K562 (cell line): ENCODE results near the gene RPS6KA4. TPM values are rescaled to one million over a fixed set of nuclear protein-coding genes. Genes with fewer than 3 reads are reported as not detected.

Experiments used
- ATF7 ChIP-seq: fragments of 450-650 bp; IDR thresholded peaks from 2 replicates; pipeline ENCODE4 v1.7.1; 2014; ENCODE audit warnings: mild to moderate bottlenecking, moderate library complexity
- CBX3 ChIP-seq, 2 experiments: IDR thresholded peaks; 1 replicate in 1 of 2; 2 replicates in 1 of 2; pipeline ENCODE4 v1.6.1; 2012; ENCODE audit warnings: inconsistent platforms in 2 of 2, low read length in 2 of 2, borderline replicate concordance in 1 of 2, control low read depth in 1 of 2
- KDM5B ChIP-seq: fragments of 200-600 bp; sonication (generic); IDR thresholded peaks from 2 replicates; pipeline ENCODE4 v1.6.1; 2012; ENCODE audit warnings: low read depth, mild to moderate bottlenecking, moderate library complexity, low read length, control low read depth, inconsistent platforms; ENCODE audit not compliant: insufficient replicate concordance
- MLLT1 ChIP-seq, 2 experiments: fragments of 450-650 bp; IDR thresholded peaks; 2 replicates each; pipeline ENCODE4 v1.6.1; 2016
- NBN ChIP-seq: fragments of 450-650 bp; IDR thresholded peaks from 2 replicates; pipeline ENCODE4 v1.6.1; 2016; ENCODE audit warnings: low read depth, mild to moderate bottlenecking
- SIN3A ChIP-seq, 2 experiments: fragments of 150-350 bp in 1 of 2; IDR thresholded peaks; 2 replicates each; pipeline ENCODE4 v1.6.1; 2011 to 2016; ENCODE audit warnings: borderline replicate concordance in 2 of 2, low read depth in 2 of 2, low read length in 2 of 2, mild to moderate bottlenecking in 2 of 2, moderate library complexity in 2 of 2; ENCODE audit not compliant: control insufficient read depth in 1 of 2
- TGIF2 ChIP-seq: sonication (generic); formaldehyde crosslinking; IDR thresholded peaks from 2 replicates; pipeline ENCODE4 v1.8.1; 2022; ENCODE audit warnings: mild to moderate bottlenecking, missing genetic modification reagents, moderate library complexity
- polyA plus RNA-seq, 8 experiments: library from polyadenylated mRNA; depleted of rRNA in 4 of 8; stranded (reverse) in 5 of 8; unstranded in 3 of 8; fragments of >200 nt; fragmentation: Nextera tagmentation in 2 of 8; fragmentation: Illumina TruSeq in 1 of 8; extraction: Ambion mirVana in 2 of 8; extraction: Trizol in 1 of 8; gene quantifications; 2 replicates each; pipeline versions ENCODE4 v1.2.1 to v1.2.3, GENCODE V29; 2011 to 2014; ENCODE audit warnings: inconsistent platforms in 1 of 8, missing spikeins in 1 of 8
- total RNA-seq, 7 experiments: library from RNA; depleted of rRNA in 6 of 7; stranded (reverse); fragments of >200 nt in 6 of 7; fragmentation: Illumina TruSeq in 2 of 7; extraction: Trizol in 2 of 7; gene quantifications; 2 replicates each; pipeline versions ENCODE4 v1.2.1 to v1.2.3, GENCODE V29; 2011 to 2021; ENCODE audit warnings: low replicate concordance in 1 of 7
- TF ChIP-seq, protein P1 (sequence below): fragments of 450-650 bp; IDR thresholded peaks from 2 replicates; pipeline ENCODE4 v1.6.1; 2016

RPS6KA4 gene
- total and polyA plus RNA-seq, 9 of the 15 experiments (the other 6 are each of a cell fraction or from before 2014, with no cell fraction given) = 0.15 to 23.8 (median 9.8) TPM

- TF ChIP-seq, protein P1, sequence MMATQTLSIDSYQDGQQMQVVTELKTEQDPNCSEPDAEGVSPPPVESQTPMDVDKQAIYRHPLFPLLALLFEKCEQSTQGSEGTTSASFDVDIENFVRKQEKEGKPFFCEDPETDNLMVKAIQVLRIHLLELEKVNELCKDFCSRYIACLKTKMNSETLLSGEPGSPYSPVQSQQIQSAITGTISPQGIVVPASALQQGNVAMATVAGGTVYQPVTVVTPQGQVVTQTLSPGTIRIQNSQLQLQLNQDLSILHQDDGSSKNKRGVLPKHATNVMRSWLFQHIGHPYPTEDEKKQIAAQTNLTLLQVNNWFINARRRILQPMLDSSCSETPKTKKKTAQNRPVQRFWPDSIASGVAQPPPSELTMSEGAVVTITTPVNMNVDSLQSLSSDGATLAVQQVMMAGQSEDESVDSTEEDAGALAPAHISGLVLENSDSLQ = 0 out of 2 replicates have a peak, but pooled peaks have one; percentile 9
- TF ChIP-seq MLLT1 (IDR thresholded peaks at IDR 0.05) (0 out of 4 replicates have a peak, but pooled peaks of 1 of the 2 experiments have one; percentile 22), SIN3A (IDR thresholded peaks at IDR 0.05; ENCODE audit: borderline replicate concordance in 2 of 2, control insufficient read depth in 1 of 2, low read depth in 2 of 2, low read length in 2 of 2) (no peak), KDM5B (no peak), ATF7 (0 out of 2 replicates have a peak, but pooled peaks have one; percentile 11), NBN (no peak), CBX3 (IDR thresholded peaks at IDR 0.05; ENCODE audit: borderline replicate concordance in 1 of 2, low read length in 2 of 2) (0 out of 3 replicates have a peak, but pooled peaks of 1 of the 2 experiments have one; percentile 67), TGIF2 (no peak)
Observed at GRCh38 chr11:64340671-64341335, 18.2 kb upstream of the RPS6KA4 start (continued).
